ENCODE data around the gene MYH14. TPM values are rescaled to one million over a fixed set of nuclear protein-coding genes. Genes with fewer than 3 reads are reported as not detected.

MYH14 gene
- total RNA-seq, 2 donors from 2014 or later, result 506 to 509 TPM

DNA sequence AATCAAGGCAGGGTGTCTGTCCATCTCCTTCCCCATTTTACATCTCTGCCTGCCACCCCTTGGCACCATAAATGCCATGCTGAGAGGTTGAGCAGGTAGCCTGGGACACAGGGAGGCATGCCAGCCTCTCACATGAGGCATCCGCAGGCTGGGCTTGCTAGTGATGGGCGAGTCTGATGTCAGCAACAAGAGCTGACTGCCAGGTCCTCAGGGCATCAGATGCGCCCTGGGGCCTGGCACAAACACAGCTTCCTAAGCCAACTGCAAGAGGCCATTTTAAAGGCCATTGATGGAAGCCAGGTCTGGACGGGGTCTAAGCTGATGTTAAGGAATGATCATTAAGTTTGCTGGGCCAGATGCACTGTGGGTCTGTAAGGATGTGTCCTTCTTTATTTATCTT is 34.6 kb downstream of the MYH14 start:
- no peaks in the 10 kb centered on the region for H3K4me1 ChIP-seq
- no peaks in the 10 kb centered on the region for H3K27me3 ChIP-seq
- TF ChIP-seq CTCF (IDR thresholded peaks at IDR 0.05), result no peak
- no peaks in the 10 kb centered on the region for H3K9me3 ChIP-seq
- no peak overlapping the region for H3K9ac ChIP-seq (ENCODE audit: low read depth in 2 of 2, low read length in 2 of 2)
- H3K36me3 ChIP-seq, result no peaks in the 10 kb centered on the region
- DNase-seq, result no peak
- no peak overlapping the region for H3K4me3 ChIP-seq
- no peak overlapping the region for H3K27ac ChIP-seq
- intact Hi-C loops (cut with DNase I), result no loop called here

- no peak overlapping the region for H3K9ac ChIP-seq (ENCODE audit: low read depth in 2 of 2, low read length in 2 of 2)
- H3K4me1 ChIP-seq, result no peaks in the 10 kb centered on the region
- H3K4me3 ChIP-seq, result no peak overlapping the region
- H3K27me3 ChIP-seq, result no peaks in the 10 kb centered on the region
- TF ChIP-seq CTCF (IDR thresholded peaks at IDR 0.05), result no peak
- H3K27ac ChIP-seq, result no peak overlapping the region
- no peaks in the 10 kb centered on the region for H3K9me3 ChIP-seq
- no peaks in the 10 kb centered on the region for H3K36me3 ChIP-seq
- intact Hi-C loops (cut with DNase I), result no loop called here
- DNase-seq, result no peak
Observed at GRCh38 chr19:50239921-50240590, 36.6 kb downstream of the MYH14 start.

- H3K27ac ChIP-seq, result no peak overlapping the region
Observed at GRCh38 chr19:50242581-50242980, 39.2 kb downstream of the MYH14 start.

GRCh38 chr19:50244695-50245094 is 41.3 kb downstream of the MYH14 start:
- intact Hi-C loops (cut with DNase I), result no loop called here
- Histone ChIP-seq H3K4me3 (no peak overlapping the region), H3K27ac (no peak overlapping the region), H3K4me1 (no peaks in the 10 kb centered on the region), H3K9ac (ENCODE audit: low read depth in 2 of 2, low read length in 2 of 2) (no peak overlapping the region), H3K36me3 (no peaks in the 10 kb centered on the region), H3K27me3 (no peaks in the 10 kb centered on the region), H3K9me3 (no peaks in the 10 kb centered on the region)
- no peak for TF ChIP-seq CTCF (IDR thresholded peaks at IDR 0.05)
- DNase-seq, result no peak

More at GRCh38 chr19:50242581-50242980, 39.2 kb downstream of the MYH14 start:
- Histone ChIP-seq H3K9me3 (no peaks in the 10 kb centered on the region), H3K27me3 (no peaks in the 10 kb centered on the region), H3K4me3 (no peak overlapping the region), H3K4me1 (no peaks in the 10 kb centered on the region), H3K9ac (ENCODE audit: low read depth in 2 of 2, low read length in 2 of 2) (no peak overlapping the region), H3K36me3 (no peaks in the 10 kb centered on the region)
- no peak for DNase-seq
- intact Hi-C loops (cut with DNase I), result no loop called here
- TF ChIP-seq CTCF (IDR thresholded peaks at IDR 0.05), result no peak

DNA sequence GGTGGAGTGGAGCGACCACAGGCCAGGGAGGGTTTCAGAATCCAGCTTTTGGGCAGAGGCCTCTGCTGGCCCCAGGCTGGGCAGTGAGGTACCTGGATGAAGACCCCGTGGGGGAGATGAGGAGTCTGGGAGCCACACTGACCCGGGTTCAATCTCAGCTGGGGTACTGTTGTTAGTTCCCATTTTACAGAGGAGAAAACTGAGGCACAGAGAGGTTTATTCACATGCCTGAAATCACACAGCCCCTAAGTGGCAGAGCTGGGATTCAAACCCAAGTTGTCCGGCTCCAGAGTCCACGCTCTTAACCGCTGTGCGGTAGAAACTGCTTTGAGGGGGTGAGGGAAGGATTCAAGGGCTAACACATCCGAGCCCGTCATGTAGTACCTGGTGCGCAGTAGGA is 45.0 kb downstream of the MYH14 start:
- H3K4me3 ChIP-seq, result no peak overlapping the region
- no peaks in the 10 kb centered on the region for H3K27me3 ChIP-seq
- no peaks in the 10 kb centered on the region for H3K4me1 ChIP-seq
- no peaks in the 10 kb centered on the region for H3K9me3 ChIP-seq
- H3K36me3 ChIP-seq, result no peaks in the 10 kb centered on the region
- no peak overlapping the region for H3K9ac ChIP-seq (ENCODE audit: low read depth in 2 of 2, low read length in 2 of 2)
- intact Hi-C loops (cut with DNase I), result no loop called here
- H3K27ac ChIP-seq, result no peak overlapping the region
- no peak for TF ChIP-seq CTCF (IDR thresholded peaks at IDR 0.05)
- no peak for DNase-seq

Measured in colonic mucosa (tissue), 4 donors.